ENCODE data around the gene UNC5B.

UNC5B gene

GRCh38 chr10:71212318-71213126, at the start of gene UNC5B:
Gene UNC5B (plus strand): TSS chr10:71212570. CDS start chr10:71212986, 416 bp downstream.
- Histone ChIP-seq H3K27me3 (replicated peaks; ENCODE audit: control insufficient read depth, insufficient read depth, low read length) (peaks cover 8% of the 10 kb centered on the region), H3K4me3 (replicated peaks; ENCODE audit: low read depth, low read length) (no peak within 1 kb of the TSS), H3K36me3 (ENCODE audit: control insufficient read depth, insufficient read depth, low read length) (no peaks in the 10 kb centered on the region)
- no peak for TF ChIP-seq CTCF (IDR thresholded peaks at IDR 0.05; ENCODE audit: insufficient read depth, low read length, poor library complexity, severe bottlenecking)
- peak; percentile 74 for DNase-seq (ENCODE audit: extremely low read depth, insufficient read length)

GRCh38 chr10:71173466-71173865, 38.9 kb upstream of the UNC5B start:
- Histone ChIP-seq H3K36me3 (ENCODE audit: control insufficient read depth, insufficient read depth, low read length) (no peaks in the 10 kb centered on the region), H3K27me3 (replicated peaks; ENCODE audit: control insufficient read depth, insufficient read depth, low read length) (peaks cover 1% of the 10 kb centered on the region; the same call in 1 of the 2 replicates), H3K4me3 (replicated peaks; ENCODE audit: low read depth, low read length) (no peak overlapping the region)
- DNase-seq (ENCODE audit: extremely low read depth, insufficient read length): no peak
- TF ChIP-seq CTCF (IDR thresholded peaks at IDR 0.05; ENCODE audit: insufficient read depth, low read length, poor library complexity, severe bottlenecking): no peak

- TF ChIP-seq CTCF (IDR thresholded peaks at IDR 0.05; ENCODE audit: insufficient read depth, low read length, poor library complexity, severe bottlenecking): no peak
- no peaks in the 10 kb centered on the region for H3K36me3 ChIP-seq (ENCODE audit: control insufficient read depth, insufficient read depth, low read length)
- peaks cover 1% of the 10 kb centered on the region; the same call in 1 of the 2 replicates for H3K27me3 ChIP-seq (replicated peaks; ENCODE audit: control insufficient read depth, insufficient read depth, low read length)
- H3K4me3 ChIP-seq (replicated peaks; ENCODE audit: low read depth, low read length): no peak overlapping the region
- no peak for DNase-seq (ENCODE audit: extremely low read depth, insufficient read length)
Measured at GRCh38 chr10:71176661-71177060, 35.7 kb upstream of the UNC5B start.

GRCh38 chr10:71177651-71178199, 34.6 kb upstream of the UNC5B start:
- H3K4me3 ChIP-seq (replicated peaks; ENCODE audit: low read depth, low read length): no peak overlapping the region
- no peak for DNase-seq (ENCODE audit: extremely low read depth, insufficient read length)
- no peaks in the 10 kb centered on the region for H3K36me3 ChIP-seq (ENCODE audit: control insufficient read depth, insufficient read depth, low read length)
- no peak for TF ChIP-seq CTCF (IDR thresholded peaks at IDR 0.05; ENCODE audit: insufficient read depth, low read length, poor library complexity, severe bottlenecking)
- H3K27me3 ChIP-seq (replicated peaks; ENCODE audit: control insufficient read depth, insufficient read depth, low read length): peaks cover 1% of the 10 kb centered on the region; the same call in 1 of the 2 replicates

- Histone ChIP-seq H3K36me3 (ENCODE audit: control insufficient read depth, insufficient read depth, low read length) (no peaks in the 10 kb centered on the region), H3K27me3 (replicated peaks; ENCODE audit: control insufficient read depth, insufficient read depth, low read length) (peaks cover 1% of the 10 kb centered on the region; the same call in 1 of the 2 replicates), H3K4me3 (replicated peaks; ENCODE audit: low read depth, low read length) (no peak overlapping the region)
- TF ChIP-seq CTCF (IDR thresholded peaks at IDR 0.05; ENCODE audit: insufficient read depth, low read length, poor library complexity, severe bottlenecking): no peak
- no peak for DNase-seq (ENCODE audit: extremely low read depth, insufficient read length)
Measured at GRCh38 chr10:71178880-71179279, 33.5 kb upstream of the UNC5B start.

Measured in GM06990 (cell line).